Panc1 (cell line): ENCODE measurements around the gene CCDC187. TPM values are rescaled to one million over a fixed set of nuclear protein-coding genes. Genes with fewer than 3 reads are reported as not detected.

Experiments
- ATAC-seq: fragments of 200-7000 bp; cut with Tn5 transposase; 2 replicates; pipeline ENCODE4 v1.9.1; 2020; ENCODE audit warnings: mild to moderate bottlenecking, moderate library complexity
- BruUV-seq: library from RNA; stranded (reverse); fragments of 400-500 nt; replicated peaks from 2 replicates; lab custom pipeline; 2021; lab: Mats Ljungman, UMichigan
- CTCF ChIA-PET: fragments of 300-600 bp; sonication (Branson Sonifier 250); formaldehyde crosslinking; loops from one replicate; lab custom pipeline; 2022; ENCODE audit warnings: antibody characterized with exemption; lab: Charles Lee
- POLR2A ChIA-PET: fragments of 300-600 bp; sonication (Branson Sonifier 250); formaldehyde crosslinking; loops from one replicate; lab custom pipeline; 2022; ENCODE audit warnings: antibody characterized with exemption; lab: Charles Lee
- DNase-seq: peaks from one replicate; pipeline ENCODE4 v3.0.0-alpha.2; 2010; ENCODE audit warnings: low read depth, low spot score
- H3K27ac ChIP-seq: 2 replicates; pipeline ENCODE4 v1.5.1; 2011; ENCODE audit warnings: mild to moderate bottlenecking, low read length, inconsistent platforms
- H3K27me3 ChIP-seq: fragments of 200-500 bp; sonication (Bioruptor generic); 2 replicates; pipeline ENCODE4 v1.6.0; 2014; ENCODE audit warnings: low read length, inconsistent platforms; ENCODE audit not compliant: control insufficient read depth, insufficient read depth
- H3K36me3 ChIP-seq: fragments of 200-500 bp; sonication (Bioruptor generic); 2 replicates; pipeline ENCODE4 v1.5.1; 2014; ENCODE audit warnings: inconsistent platforms, mild to moderate bottlenecking, low read length, moderate library complexity; ENCODE audit not compliant: control insufficient read depth, insufficient read depth
- H3K4me1 ChIP-seq: 2 replicates; pipeline ENCODE4 v1.5.1; 2011; ENCODE audit warnings: inconsistent platforms, mild to moderate bottlenecking, low read length, moderate library complexity; ENCODE audit not compliant: control insufficient read depth, insufficient read depth
- H3K4me3 ChIP-seq, 2 experiments: 2 replicates each; pipeline ENCODE4 v1.5.1; 2011 to 2012; ENCODE audit warnings: low read depth in 2 of 2, low read length in 2 of 2, mild to moderate bottlenecking in 2 of 2, inconsistent platforms in 1 of 2, moderate library complexity in 1 of 2
- H3K9me3 ChIP-seq: fragments of 200-500 bp; sonication (Bioruptor generic); 2 replicates; pipeline ENCODE4 v1.5.1; 2014; ENCODE audit warnings: low read depth, mild to moderate bottlenecking, inconsistent platforms, low read length, moderate library complexity; ENCODE audit not compliant: control insufficient read depth, insufficient read depth
- POLR2AphosphoS5 ChIP-seq: IDR thresholded peaks from 2 replicates; pipeline ENCODE4 v1.6.1; 2012; ENCODE audit warnings: mild to moderate bottlenecking, low read depth, low read length, moderate library complexity
- SIN3A ChIP-seq: IDR thresholded peaks from 2 replicates; pipeline ENCODE4 v1.6.1; 2012; ENCODE audit warnings: low read depth, mild to moderate bottlenecking, low read length, moderate library complexity, borderline replicate concordance; ENCODE audit not compliant: insufficient read depth
- in situ Hi-C: cut with HindIII; loops from 2 replicates; pipeline ENCODE4 v1.10.0; 2016; ENCODE audit warnings: low sequenced_read_pairs, low pct_unique_long_range_greater_than_20kb
- intact Hi-C: fragments of 100-400 bp; cut with micrococcal nuclease; formaldehyde crosslinking; loops from one replicate; pipeline ENCODE4 v1.10.0; 2022; ENCODE audit not compliant: unreplicated experiment
- total RNA-seq: library from RNA; stranded (reverse); gene quantifications from one replicate; pipeline ENCODE4 v1.2.1, GENCODE V29; 2021; ENCODE audit not compliant: unreplicated experiment

CCDC187 gene
- total RNA-seq, 1 experiment from 2014 or later = not detected

DNA sequence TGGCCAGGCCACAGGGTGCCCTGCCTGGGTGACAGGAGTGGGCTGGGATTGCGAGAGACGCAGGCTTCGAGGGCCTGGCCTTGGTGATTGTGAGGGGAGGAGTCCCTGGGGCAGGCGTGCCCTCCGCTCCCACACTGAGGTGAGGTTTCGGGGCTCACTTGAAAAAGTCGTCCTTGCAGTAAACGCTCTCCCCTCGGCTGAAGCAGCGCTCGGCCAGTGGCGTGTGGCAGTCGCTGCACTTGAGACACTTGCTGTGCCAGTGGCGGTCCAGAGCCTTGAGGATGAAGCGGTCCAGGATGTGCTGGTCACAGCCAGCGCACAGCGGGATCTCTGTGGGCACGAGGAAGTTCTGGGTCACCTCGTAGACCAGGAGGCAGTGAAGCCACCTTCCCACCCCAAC lies 103.5 kb downstream of the CCDC187 start:
- no TSS peak for BruUV-seq
- no peaks in the 10 kb centered on the region for H3K36me3 ChIP-seq
- H3K9me3 ChIP-seq = no peaks in the 10 kb centered on the region
- CTCF ChIA-PET = no interaction called here
- intact Hi-C loops = no loop called here
- no peak overlapping the region for H3K27ac ChIP-seq
- DNase-seq (no peak), ATAC-seq (no peak)
- peaks cover 2% of the 10 kb centered on the region; the same call in 1 of the 2 replicates for H3K4me1 ChIP-seq
- no peak overlapping the region for H3K4me3 ChIP-seq
- POLR2A ChIA-PET = no interaction called here
- in situ Hi-C loops = no loop called here
- TF ChIP-seq SIN3A = no peak
- no peak for TF ChIP-seq POLR2AphosphoS5
- H3K27me3 ChIP-seq = no peaks in the 10 kb centered on the region

Other genes with a start within 250 kb of the CCDC187 start
- gene NACC2, start 208.8 kb downstream of the CCDC187 start, total RNA-seq = 62.0 TPM
- gene TMEM250, start 185.2 kb downstream of the CCDC187 start, total RNA-seq = 34.0 TPM
- gene LHX3, start 99.0 kb downstream of the CCDC187 start, total RNA-seq = 0.13 TPM
- 40.0 TPM for gene QSOX2, start 58.3 kb downstream of the CCDC187 start, total RNA-seq
- gene GPSM1, start 23.4 kb upstream of the CCDC187 start, total RNA-seq = 14.2 TPM
- gene DNLZ, start 59.6 kb upstream of the CCDC187 start, total RNA-seq = 26.5 TPM
- 1.7 TPM for gene CARD9, start 69.6 kb upstream of the CCDC187 start, total RNA-seq
- gene SNAPC4, start 96.1 kb upstream of the CCDC187 start, total RNA-seq = 10.8 TPM
- gene ENTR1, start 106.5 kb upstream of the CCDC187 start, total RNA-seq = 90.8 TPM
- gene PMPCA, start 106.6 kb upstream of the CCDC187 start, total RNA-seq = 60.9 TPM
- gene INPP5E, start 135.8 kb upstream of the CCDC187 start, total RNA-seq = 14.1 TPM
- gene SEC16A, start 178.9 kb upstream of the CCDC187 start, total RNA-seq = 76.5 TPM
- gene NOTCH1, start 242.0 kb upstream of the CCDC187 start, total RNA-seq = 13.4 TPM